G401.6 (cell line): ENCODE data around the gene PTPRO.

Source experiments
- FAIRE-seq: peaks from 2 replicates; lab custom pipeline; 2012; peaks lifted over from hg19 to GRCh38; lab: Jason Lieb, UNC

The PTPRO gene

GRCh38 chr12:15527201-15528080, 205.1 kb downstream of the PTPRO start:
- FAIRE-seq: no peak

DNA sequence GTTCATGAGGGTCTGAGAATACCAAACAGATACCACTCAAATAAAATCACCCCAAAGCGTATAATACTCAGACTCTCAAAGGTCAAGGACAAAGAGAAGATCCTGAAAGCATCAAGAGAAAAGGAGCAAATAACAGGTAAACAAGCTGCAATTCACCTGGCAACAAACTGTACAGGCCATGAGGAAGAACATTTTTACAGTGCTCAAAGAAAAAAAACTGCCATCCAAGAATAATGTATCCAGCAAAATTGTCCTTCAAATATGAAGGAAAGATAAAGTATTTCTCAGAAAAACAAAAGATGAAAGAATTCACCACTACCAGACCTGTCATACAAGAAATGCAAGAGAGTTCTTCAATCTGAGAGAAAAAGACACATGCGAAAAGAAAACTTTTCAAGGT, 206.4 kb downstream of the PTPRO start:
- FAIRE-seq: no peak

GRCh38 chr12:15530361-15530760, 208.1 kb downstream of the PTPRO start:
- FAIRE-seq: no peak

GRCh38 chr12:15532364-15532977, 210.2 kb downstream of the PTPRO start:
- no peak for FAIRE-seq

- no peak for FAIRE-seq
Observed at GRCh38 chr12:15534322-15534721, 212.0 kb downstream of the PTPRO start.

GRCh38 chr12:15534874-15535273, 212.6 kb downstream of the PTPRO start:
- FAIRE-seq: no peak

GRCh38 chr12:15535352-15535781, 213.1 kb downstream of the PTPRO start:
- FAIRE-seq: no peak

DNA sequence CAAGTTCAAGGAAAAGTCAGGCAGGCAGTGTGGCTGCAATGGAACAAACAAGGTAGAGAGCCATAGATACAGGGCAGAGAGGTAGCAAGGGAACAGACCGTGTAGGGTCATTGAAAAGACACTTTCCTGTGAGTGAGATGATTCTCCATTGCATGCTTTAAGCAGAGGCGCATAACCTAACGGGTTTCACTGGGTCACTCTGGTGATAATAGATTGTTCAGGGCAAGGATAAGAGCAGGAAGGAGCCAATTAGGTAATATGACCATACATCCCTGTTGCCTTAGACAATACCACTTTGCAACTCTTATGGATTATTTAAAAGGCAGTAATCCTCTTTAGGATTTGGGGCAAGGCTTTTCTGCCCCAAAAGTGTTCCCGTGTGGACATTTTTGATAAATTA, 214.1 kb downstream of the PTPRO start:
- FAIRE-seq: no peak

DNA sequence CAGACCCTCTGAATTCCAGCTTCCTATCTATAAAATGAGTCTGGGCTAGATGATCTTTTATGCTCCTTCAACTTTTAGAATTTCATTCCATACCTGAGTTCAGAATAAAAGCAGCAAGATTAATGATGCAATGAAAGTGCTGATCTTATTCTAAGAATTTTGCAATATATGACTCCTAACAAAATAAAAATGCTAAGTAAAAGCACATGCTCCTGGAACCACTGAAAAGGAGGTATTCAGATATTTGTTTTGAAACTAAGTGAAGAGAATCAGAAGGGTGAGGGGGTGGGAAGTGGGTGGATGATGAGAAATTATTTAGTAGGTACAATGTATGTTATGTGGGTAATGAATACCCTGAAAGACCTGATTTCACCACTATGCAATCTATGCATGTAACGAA, 216.6 kb downstream of the PTPRO start:
- no peak for FAIRE-seq

GRCh38 chr12:15540005-15540404, 217.7 kb downstream of the PTPRO start:
- FAIRE-seq: no peak

GRCh38 chr12:15540469-15540872, 218.2 kb downstream of the PTPRO start:
- FAIRE-seq: no peak

DNA sequence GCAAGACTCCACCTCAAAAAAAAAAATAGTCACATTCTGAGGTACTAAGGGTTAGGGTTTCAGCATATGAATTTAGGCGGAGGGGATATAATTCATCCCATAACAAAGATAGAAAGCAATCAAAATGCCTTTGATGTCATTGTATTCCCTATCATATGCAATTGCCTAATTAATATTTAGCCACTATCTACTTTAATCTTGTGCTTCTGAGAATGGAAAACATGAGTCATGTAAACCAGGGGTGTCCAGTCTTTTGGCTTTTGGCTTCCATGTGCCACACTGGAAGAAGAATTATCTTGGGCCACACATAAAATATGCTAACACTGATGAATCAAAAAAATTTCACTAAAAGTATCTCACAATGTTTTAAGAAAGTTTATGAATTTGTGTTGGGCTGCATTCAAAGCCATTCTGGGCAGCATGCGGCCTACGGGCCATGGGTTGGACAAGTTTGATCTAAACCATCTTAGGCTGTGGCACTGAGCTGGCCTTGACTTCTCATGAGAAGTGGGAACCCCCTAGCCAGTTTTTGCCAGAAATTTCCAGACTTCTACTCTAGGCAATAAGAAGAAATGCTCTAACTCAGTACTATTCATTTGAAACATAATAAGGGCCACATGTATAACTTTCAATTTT, 219.8 kb downstream of the PTPRO start:
- no peak for FAIRE-seq

- FAIRE-seq: no peak
Observed at GRCh38 chr12:15543347-15543746, 221.0 kb downstream of the PTPRO start.

DNA sequence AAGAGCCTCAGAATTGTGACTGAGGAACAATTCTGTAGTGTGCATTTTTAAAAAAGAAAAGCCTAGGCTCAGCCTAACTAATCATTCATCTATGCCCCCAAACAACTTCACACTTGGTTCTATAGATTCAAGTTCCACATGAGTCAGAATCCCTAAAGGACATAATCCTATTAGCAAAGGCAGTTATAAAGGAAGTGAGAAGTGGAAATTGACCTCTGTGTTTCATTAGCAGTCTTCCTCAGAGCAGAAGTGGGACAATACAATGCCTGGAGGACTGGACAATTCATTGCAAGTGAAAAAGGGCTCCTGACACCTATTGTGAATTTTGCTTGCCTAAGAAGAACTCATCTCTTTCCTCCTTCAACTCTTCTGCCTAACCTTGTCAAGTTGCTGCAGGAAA, 222.3 kb downstream of the PTPRO start:
- no peak for FAIRE-seq

DNA sequence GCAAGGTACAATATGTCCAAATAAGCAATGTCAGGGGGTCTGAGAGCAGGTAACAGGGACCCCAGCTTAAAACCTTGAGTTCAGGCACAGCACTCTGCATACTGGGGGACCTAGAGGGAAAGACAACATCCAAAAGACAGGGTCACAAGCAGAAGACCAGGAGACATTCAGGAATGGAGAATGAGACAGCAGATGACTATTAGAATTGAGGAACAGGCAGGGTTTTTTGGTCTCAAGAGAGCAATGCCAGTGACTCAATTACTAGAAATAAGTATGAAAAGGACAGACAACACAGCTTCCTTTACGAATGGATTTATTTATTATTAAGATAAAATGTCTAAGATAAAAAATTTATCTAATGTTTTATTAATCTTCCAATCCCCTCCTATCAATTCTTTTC, 223.0 kb downstream of the PTPRO start:
- FAIRE-seq: no peak

GRCh38 chr12:15546102-15546701, 223.9 kb downstream of the PTPRO start:
- FAIRE-seq: no peak

DNA sequence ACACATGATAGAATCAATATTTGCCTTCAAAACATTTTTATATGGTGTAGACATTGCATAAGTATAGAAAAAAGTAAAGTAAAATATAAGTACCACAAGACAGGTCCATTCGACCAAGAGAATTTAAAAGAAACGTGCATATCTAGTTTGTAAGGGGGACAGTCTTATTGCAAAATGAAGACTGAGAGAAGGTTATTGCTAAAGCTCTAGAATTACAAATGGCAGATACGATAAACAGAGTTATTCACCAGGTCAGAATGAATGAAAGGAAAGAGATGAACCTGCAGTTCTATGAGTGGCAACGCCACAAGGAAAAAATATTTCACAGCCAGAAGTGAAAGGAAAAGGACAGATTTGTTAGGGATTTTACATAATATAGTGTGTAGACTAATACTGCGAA, 224.8 kb downstream of the PTPRO start:
- no peak for FAIRE-seq

DNA sequence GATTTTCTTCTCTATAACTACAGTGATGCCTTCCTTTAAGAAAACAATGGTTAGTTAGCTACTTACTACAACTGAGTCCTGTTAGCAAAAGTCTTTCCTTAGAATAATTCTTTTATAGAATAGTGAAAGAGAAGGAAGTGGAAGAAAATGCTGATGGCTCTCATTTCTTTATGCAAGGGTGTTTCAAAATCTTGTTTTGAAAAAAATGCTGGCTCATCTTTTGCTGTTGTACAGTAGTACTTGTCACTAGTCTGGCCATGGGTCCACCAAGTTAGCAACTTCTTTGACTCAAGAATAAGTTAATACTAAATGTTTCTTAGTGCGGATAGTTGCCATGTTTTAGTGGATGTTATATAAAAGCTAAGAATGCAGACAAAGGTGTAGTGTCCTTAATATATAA, 225.4 kb downstream of the PTPRO start:
- FAIRE-seq: no peak

GRCh38 chr12:15550793-15551192, 228.5 kb downstream of the PTPRO start:
- FAIRE-seq: no peak

DNA sequence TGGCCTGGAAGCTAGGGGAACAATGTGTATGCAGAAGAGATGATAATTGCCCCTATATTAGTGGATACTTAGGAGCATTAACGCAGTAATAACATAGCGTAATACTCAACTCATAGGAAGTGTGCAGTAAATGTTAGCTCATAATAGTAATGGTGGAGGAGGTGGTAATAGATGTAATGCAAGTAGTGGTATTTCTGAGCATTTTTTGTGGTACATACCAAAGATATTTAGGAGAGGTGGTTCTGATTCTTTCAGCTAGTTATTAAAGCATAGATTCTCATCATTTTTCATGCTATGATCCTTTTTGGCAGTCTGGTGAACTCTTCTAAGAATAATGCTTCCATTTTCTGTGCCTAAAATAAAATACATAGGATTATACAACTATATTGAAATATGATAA, 233.1 kb downstream of the PTPRO start:
- FAIRE-seq: no peak

GRCh38 chr12:15556411-15557102, 234.2 kb downstream of the PTPRO start:
- no peak for FAIRE-seq

GRCh38 chr12:15558915-15559528, 236.7 kb downstream of the PTPRO start:
- no peak for FAIRE-seq
